Hair follicle dermal papilla cell (primary cell): ENCODE results near the gene MRAP2. TPM values are rescaled to one million over a fixed set of nuclear protein-coding genes. Genes with fewer than 3 reads are reported as not detected.

ENCODE experiments used
- total RNA-seq: library from RNA; depleted of rRNA; stranded (reverse); fragments of >200 nt; gene quantifications from 2 replicates; pipeline ENCODE4 v1.2.3, GENCODE V29; 2012

MRAP2 gene, protein sequence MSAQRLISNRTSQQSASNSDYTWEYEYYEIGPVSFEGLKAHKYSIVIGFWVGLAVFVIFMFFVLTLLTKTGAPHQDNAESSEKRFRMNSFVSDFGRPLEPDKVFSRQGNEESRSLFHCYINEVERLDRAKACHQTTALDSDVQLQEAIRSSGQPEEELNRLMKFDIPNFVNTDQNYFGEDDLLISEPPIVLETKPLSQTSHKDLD
- total RNA-seq: 0.12 and 0.32 TPM in 2 replicates

DNA sequence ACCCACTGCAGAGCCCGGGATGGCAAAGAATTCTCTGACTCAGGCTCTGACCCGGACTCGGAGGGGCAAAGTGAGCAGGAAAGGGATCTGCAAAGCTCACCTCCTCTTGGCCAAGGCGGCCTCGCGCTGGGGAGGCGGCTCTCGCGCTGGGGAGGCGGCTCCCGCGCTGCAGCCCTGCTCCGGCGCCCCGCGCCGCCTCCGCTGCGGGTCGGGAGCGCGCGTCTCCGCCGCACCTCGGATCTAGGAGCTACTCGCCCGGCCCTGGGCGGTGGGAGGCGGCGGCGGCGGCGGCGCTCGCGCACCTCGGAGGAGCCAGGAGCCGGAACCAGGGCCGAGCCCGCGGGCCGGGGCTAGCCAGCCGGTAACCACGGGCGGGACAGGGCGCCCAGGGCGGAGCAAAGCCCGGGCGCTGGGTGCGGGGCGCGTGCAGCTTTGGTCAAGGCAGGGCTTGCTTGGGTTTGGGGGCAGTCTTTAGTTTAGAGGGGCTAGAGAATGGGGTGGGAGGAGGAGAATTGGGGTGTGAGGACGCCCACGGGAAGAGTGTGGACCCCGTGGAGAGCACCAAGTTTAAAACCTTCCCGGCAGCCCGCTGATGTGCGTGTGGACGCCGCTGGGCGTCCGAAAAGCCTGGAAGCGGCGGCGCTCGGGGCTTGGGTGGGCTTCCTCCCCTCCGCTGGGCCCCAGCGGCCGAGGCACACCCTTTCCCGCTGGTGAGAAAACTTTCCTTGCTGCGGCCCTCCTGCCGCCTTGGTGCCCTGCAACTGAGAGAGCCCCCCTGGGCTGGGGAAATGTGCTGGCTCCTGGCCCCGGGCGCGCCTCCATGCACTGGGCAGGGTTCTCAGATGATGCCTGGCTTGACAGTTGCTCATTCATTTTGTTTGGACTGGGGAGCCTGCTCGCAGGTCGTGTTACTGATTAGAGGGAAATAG lies at the start of gene MRAP2:
Gene MRAP2, plus strand, starts transcription at position 250 of the 929 bp plus-strand sequence. CDS start 21,547 bp downstream, outside the sequence.

Other genes starting within 250 kb of the MRAP2 start
- 0.61 and 0.97 TPM in 2 replicates for gene RIPPLY2, start 180.4 kb upstream of the MRAP2 start, total RNA-seq
- gene CYB5R4, start 174.1 kb upstream of the MRAP2 start, total RNA-seq: 6.9 and 8.0 TPM in 2 replicates
- 9.8 and 10.1 TPM in 2 replicates for gene CEP162, start 193.9 kb downstream of the MRAP2 start, total RNA-seq